Gastrocnemius medialis (tissue), 4 donors: ENCODE results near the gene NBDY.

Experiments used
- CTCF ChIP-seq, 5 experiments: fragments of 450-650 bp in 3 of 5; fragments of 200-600 bp in 2 of 5; sonication (generic) in 2 of 5; IDR thresholded peaks in 4 of 5; conservative IDR thresholded peaks in 1 of 5; 1 replicate in 4 of 5; 2 replicates in 1 of 5; pipeline ENCODE4 v1.5.1; 2016 to 2019; ENCODE audit warnings: antibody characterized with exemption in 5 of 5, mild to moderate bottlenecking in 3 of 5, moderate library complexity in 3 of 5
- POLR2A ChIP-seq, 2 donors: fragments of 450-650 bp; IDR thresholded peaks; one replicate each; pipeline ENCODE4 v1.6.1; 2017; ENCODE audit warnings: antibody characterized with exemption in 2 of 2, mild to moderate bottlenecking in 2 of 2, moderate library complexity in 2 of 2

- TF ChIP-seq CTCF (IDR thresholded peaks at IDR 0.05 in 4 of 5, conservative IDR thresholded peaks at IDR 0.05 in 1 of 5) (no peak), POLR2A (IDR thresholded peaks at IDR 0.05) (no peak)
Measured at GRCh38 chrX:56738670-56739069, 9.6 kb downstream of the NBDY start.
